GM21515 (cell line): ENCODE measurements around the gene GUCY1B1.
A peak's percentile ranks its signal among the peaks of the same experiment; 100 is the strongest.
"Not testable (repeated sequence)": the region's sequence is repeated elsewhere in the genome, so short reads cannot be mapped to it uniquely, and the experiment has no call there.

Source experiments
- ATAC-seq: cut with Tn5 transposase; IDR thresholded peaks from one replicate; pipeline ENCODE4 v1.9.1; 2021; ENCODE audit not compliant: unreplicated experiment

GUCY1B1 gene

GRCh38 chr4:155797581-155797980 is 38.8 kb downstream of the GUCY1B1 start:
- not testable (repeated sequence) for ATAC-seq

GRCh38 chr4:155799116-155799793 is 40.4 kb downstream of the GUCY1B1 start:
- ATAC-seq = no peak

GRCh38 chr4:155799794-155800123 is 40.9 kb downstream of the GUCY1B1 start:
- no peak for ATAC-seq

GRCh38 chr4:155800685-155801343 is 42.0 kb downstream of the GUCY1B1 start:
- ATAC-seq = no peak

- no peak for ATAC-seq
Observed at GRCh38 chr4:155802190-155802959, 43.6 kb downstream of the GUCY1B1 start.

- no peak for ATAC-seq
Observed at GRCh38 chr4:155805016-155805415, 46.2 kb downstream of the GUCY1B1 start.

GRCh38 chr4:155807021-155807420 is 48.2 kb downstream of the GUCY1B1 start:
- no peak for ATAC-seq

GRCh38 chr4:155809835-155810234 is 51.0 kb downstream of the GUCY1B1 start:
- peak; percentile 99 for ATAC-seq

GRCh38 chr4:155811083-155811482 is 52.3 kb downstream of the GUCY1B1 start:
- no peak for ATAC-seq

GRCh38 chr4:155818639-155819038 is 59.8 kb downstream of the GUCY1B1 start:
- no peak for ATAC-seq

GRCh38 chr4:155819066-155819465 is 60.2 kb downstream of the GUCY1B1 start:
- ATAC-seq = no peak

- no peak for ATAC-seq
Observed at GRCh38 chr4:155820887-155821518, 62.2 kb downstream of the GUCY1B1 start.

GRCh38 chr4:155822572-155822971 is 63.8 kb downstream of the GUCY1B1 start:
- no peak for ATAC-seq

GRCh38 chr4:155828628-155829027 is 69.8 kb downstream of the GUCY1B1 start:
- ATAC-seq = no peak

- ATAC-seq = no peak
Observed at GRCh38 chr4:155832664-155833063, 73.8 kb downstream of the GUCY1B1 start.

GRCh38 chr4:155837203-155837796 is 78.5 kb downstream of the GUCY1B1 start:
- peak; percentile 61 for ATAC-seq

- ATAC-seq = no peak
Observed at GRCh38 chr4:155842080-155842479, 83.3 kb downstream of the GUCY1B1 start.

- no peak for ATAC-seq
Observed at GRCh38 chr4:155846929-155847328, 88.1 kb downstream of the GUCY1B1 start.

GRCh38 chr4:155849042-155849441 is 90.2 kb downstream of the GUCY1B1 start:
- no peak for ATAC-seq

GRCh38 chr4:155853189-155853588 is 94.4 kb downstream of the GUCY1B1 start:
- no peak for ATAC-seq

- no peak for ATAC-seq
Observed at GRCh38 chr4:155854582-155855226, 95.9 kb downstream of the GUCY1B1 start.
